Spleen (tissue), 11 donors: ENCODE data around the gene BMPR1A. TPM values are rescaled to one million over a fixed set of nuclear protein-coding genes. Genes with fewer than 3 reads are reported as not detected.
A peak's percentile ranks its signal among the peaks of the same experiment; 100 is the strongest.

Experiments used
- DNase-seq: peaks from one replicate; pipeline ENCODE4 v3.0.0-alpha.2; 2020
- H3K27ac ChIP-seq, 8 donors: fragments of 200-600 bp; sonication (generic) in 7 of 8; 1 replicate in 4 of 8; 2 replicates in 4 of 8; pipeline versions ENCODE4 v1.5.0 to v1.8.0; 2016 to 2021; ENCODE audit warnings: inconsistent platforms in 4 of 8, mild to moderate bottlenecking in 4 of 8, moderate library complexity in 1 of 8
- H3K27me3 ChIP-seq, 7 donors: fragments of 200-600 bp; sonication (generic) in 6 of 7; replicated peaks in 1 of 7; 1 replicate in 4 of 7; 2 replicates in 3 of 7; pipeline versions ENCODE4 v1.5.0 to v1.8.0; 2016 to 2021; ENCODE audit warnings: inconsistent platforms in 3 of 7, mild to moderate bottlenecking in 1 of 7
- H3K36me3 ChIP-seq, 6 donors: fragments of 200-600 bp; sonication (generic) in 5 of 6; 1 replicate in 4 of 6; 2 replicates in 2 of 6; pipeline versions ENCODE4 v1.5.0 to v1.8.0; 2016 to 2021; ENCODE audit warnings: inconsistent platforms in 2 of 6
- H3K4me1 ChIP-seq, 6 donors: fragments of 200-600 bp; sonication (generic) in 5 of 6; 1 replicate in 3 of 6; 2 replicates in 3 of 6; pipeline versions ENCODE4 v1.5.0 to v1.8.0; 2016 to 2021; ENCODE audit warnings: inconsistent platforms in 3 of 6
- H3K4me3 ChIP-seq, 8 donors: fragments of 200-600 bp; sonication (generic) in 7 of 8; 1 replicate in 4 of 8; 2 replicates in 4 of 8; pipeline versions ENCODE4 v1.5.0 to v1.8.0; 2016 to 2021; ENCODE audit warnings: inconsistent platforms in 4 of 8, mild to moderate bottlenecking in 4 of 8, moderate library complexity in 2 of 8
- H3K9me3 ChIP-seq, 8 donors: fragments of 200-600 bp; sonication (generic) in 7 of 8; 1 replicate in 4 of 8; 2 replicates in 4 of 8; pipeline versions ENCODE4 v1.5.0 to v1.8.0; 2016 to 2021; ENCODE audit warnings: inconsistent platforms in 4 of 8
- CTCF ChIP-seq, 11 experiments: fragments of 200-600 bp in 7 of 11; fragments of 450-650 bp in 4 of 11; sonication (generic) in 4 of 11; IDR thresholded peaks in 8 of 11; conservative IDR thresholded peaks in 3 of 11; 1 replicate in 7 of 11; 2 replicates in 4 of 11; pipeline versions ENCODE4 v1.4.0 to v1.8.0; 2016 to 2021; ENCODE audit warnings: antibody characterized with exemption in 11 of 11, inconsistent platforms in 4 of 11, mild to moderate bottlenecking in 1 of 11
- POLR2A ChIP-seq, 3 donors: fragments of 450-650 bp; IDR thresholded peaks; one replicate each; pipeline ENCODE4 v1.5.1; 2017; ENCODE audit warnings: antibody characterized with exemption in 3 of 3, mild to moderate bottlenecking in 1 of 3
- POLR2AphosphoS5 ChIP-seq, 3 donors: sonication (generic); formaldehyde crosslinking; IDR thresholded peaks; one replicate each; pipeline ENCODE4 v1.5.1; 2017; ENCODE audit warnings: antibody characterized with exemption in 3 of 3
- WGBS, 5 donors: extraction: QIAGEN DNeasy Blood & Tissue Kit in 3 of 5; methylation state at CpG; one replicate each; pipeline versions ENCODE4 v1.1.5 to v1.1.7; 2013 to 2018; 5-methylcytosine and 5-hydroxymethylcytosine counted together
- intact Hi-C: fragments of 100-400 bp; cut with DNase I; formaldehyde crosslinking; loops from one replicate; pipeline ENCODE4 v1.15.0; 2023; ENCODE audit warnings: low total_unique reads
- polyA plus RNA-seq, 3 donors: library from polyadenylated mRNA; stranded (reverse); fragments of 200-250 nt; gene quantifications; one replicate each; pipeline ENCODE4 v1.2.1, GENCODE V29; 2013
- total RNA-seq, 7 donors: library from RNA; depleted of rRNA in 3 of 7; stranded (reverse); fragments of >200 nt in 3 of 7; fragmentation: NEBNext Ultra II Directional in 4 of 7; extraction: Animal tissue kit (Norgen Biotek cat#: 25700) in 4 of 7; gene quantifications; one replicate each; pipeline versions ENCODE4 v1.1.0 to v1.2.1, GENCODE V29; 2016 to 2021
- donor health status: healthy with polysubstance abuse.
- donor health status: DM: no; HTN: no; CAD: no; lungs with moderate emphysema.
- donor health status: DM: no; HTN: no; CAD: no.
- donor health status: Bipolar disorder and iron deficiency.
- donor health status: healthy.
- donor health status: DM: no; HTN: no; CAD: no.
- donor health status: DM: yes; HTN: yes; CAD: no.

The BMPR1A gene
- total and polyA plus RNA-seq, 10 donors: 1.3 to 17.9 (median 10.2) TPM

- WGBS, 5 donors: 15 to 28% (median 26%) methylated on average over 3 of the region's 3 CpGs
- no peak for TF ChIP-seq CTCF (IDR thresholded peaks at IDR 0.05 in 8 of 11, conservative IDR thresholded peaks at IDR 0.05 in 3 of 11)
- no peak for TF ChIP-seq POLR2A (IDR thresholded peaks at IDR 0.05)
- TF ChIP-seq POLR2AphosphoS5 (IDR thresholded peaks at IDR 0.05): no peak
- Histone ChIP-seq H3K27me3 (peaks cover 0 to 94% (median 31%) of the 10 kb centered on the region in 7 donors), H3K4me1 (peaks cover 8 to 43% (median 28%) of the 10 kb centered on the region in 6 donors), H3K27ac (no peak overlapping the region), H3K4me3 (peak overlapping the region in 2 of 8 donors; percentile 3 to 77), H3K36me3 (no peaks in the 10 kb centered on the region), H3K9me3 (no peaks in the 10 kb centered on the region)
- no peak for DNase-seq
- intact Hi-C loops: no loop called here
Observed at GRCh38 chr10:86759073-86759672, 2.8 kb downstream of the BMPR1A start.

DNA sequence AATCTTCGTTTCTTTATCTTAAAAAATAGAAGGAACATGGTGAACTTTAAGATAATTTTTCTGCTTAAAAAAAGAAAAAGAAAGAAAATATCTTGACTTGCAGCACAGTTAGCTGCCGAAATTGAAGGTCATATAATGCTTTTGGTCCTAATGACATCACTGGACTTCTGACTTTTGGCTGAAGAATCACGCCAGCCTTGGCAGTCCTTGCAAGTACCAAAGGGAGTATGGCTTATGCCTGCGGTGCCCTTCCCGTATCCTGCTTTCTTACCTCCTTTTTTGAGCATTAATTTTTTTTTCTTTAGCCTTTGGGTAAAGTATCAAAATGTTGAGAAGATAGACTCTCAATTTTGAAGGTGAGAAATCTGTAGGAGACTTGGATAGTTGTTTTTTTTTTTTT, 7.0 kb downstream of the BMPR1A start:
- TF ChIP-seq POLR2AphosphoS5 (IDR thresholded peaks at IDR 0.05): no peak
- no peak for TF ChIP-seq POLR2A (IDR thresholded peaks at IDR 0.05)
- TF ChIP-seq CTCF (IDR thresholded peaks at IDR 0.05 in 8 of 11, conservative IDR thresholded peaks at IDR 0.05 in 3 of 11): no peak
- DNase-seq: no peak
- Histone ChIP-seq H3K27me3 (peaks cover 0 to 76% (median 8%) of the 10 kb centered on the region in 7 donors), H3K36me3 (no peaks in the 10 kb centered on the region), H3K9me3 (no peaks in the 10 kb centered on the region), H3K27ac (no peak overlapping the region), H3K4me1 (peaks cover 0 to 18% (median 6%) of the 10 kb centered on the region in 6 donors), H3K4me3 (no peak overlapping the region)
- intact Hi-C loops: no loop called here
- WGBS, 5 donors: 84 to 93% (median 88%) methylated on average over 5 of the region's 5 CpGs

GRCh38 chr10:86765548-86765947, 9.1 kb downstream of the BMPR1A start:
- WGBS, 5 donors: 62 to 80% (median 75%) methylated on average over 2 of the region's 2 CpGs
- Histone ChIP-seq H3K4me1 (peaks cover 0 to 11% (median 0%) of the 10 kb centered on the region in 6 donors), H3K4me3 (no peak overlapping the region), H3K27ac (no peak overlapping the region), H3K27me3 (peaks cover 0 to 55% (median 4%) of the 10 kb centered on the region in 7 donors), H3K9me3 (no peaks in the 10 kb centered on the region), H3K36me3 (no peaks in the 10 kb centered on the region)
- intact Hi-C loops: no loop called here
- DNase-seq: no peak
- TF ChIP-seq POLR2AphosphoS5 (IDR thresholded peaks at IDR 0.05) (no peak), POLR2A (IDR thresholded peaks at IDR 0.05) (no peak), CTCF (IDR thresholded peaks at IDR 0.05 in 8 of 11, conservative IDR thresholded peaks at IDR 0.05 in 3 of 11) (no peak)

GRCh38 chr10:86768412-86769062, 12.1 kb downstream of the BMPR1A start:
- no peak for DNase-seq
- peaks cover 0 to 17% (median 0%) of the 10 kb centered on the region in 6 donors for H3K4me1 ChIP-seq
- 88 to 100% (median 94%) methylated on average over 1 of the region's 1 CpG for WGBS, 5 donors
- H3K27ac ChIP-seq: no peak overlapping the region
- peaks cover 0 to 41% (median 3%) of the 10 kb centered on the region in 7 donors for H3K27me3 ChIP-seq
- H3K36me3 ChIP-seq: no peaks in the 10 kb centered on the region
- no peak overlapping the region for H3K4me3 ChIP-seq
- intact Hi-C loops: no loop called here
- TF ChIP-seq POLR2AphosphoS5 (IDR thresholded peaks at IDR 0.05) (no peak), CTCF (IDR thresholded peaks at IDR 0.05 in 8 of 11, conservative IDR thresholded peaks at IDR 0.05 in 3 of 11) (no peak), POLR2A (IDR thresholded peaks at IDR 0.05) (no peak)
- no peaks in the 10 kb centered on the region for H3K9me3 ChIP-seq
